Pericardium fibroblast (primary cell): ENCODE results near the gene TFPI2. TPM values are rescaled to one million over a fixed set of nuclear protein-coding genes. Genes with fewer than 3 reads are reported as not detected.

Experiments used
- total RNA-seq: library from RNA; depleted of rRNA; stranded (reverse); fragments of >200 nt; gene quantifications from 2 replicates; pipeline ENCODE4 v1.2.3, GENCODE V29; 2015

The TFPI2 gene
- total RNA-seq = 58.6 and 395 TPM in 2 replicates

GRCh38 chr7:93890464-93891068 is at the start of gene TFPI2:
TSS of gene TFPI2 (minus strand) at chr7:93890753. CDS start at chr7:93890678, 75 bp downstream.

GRCh38 chr7:93921607-93922566 is 31.3 kb upstream of the TFPI2 start, which contains the start of gene GNG11:
TSS of gene GNG11 (plus strand) at chr7:93921735. CDS start at chr7:93922138, 403 bp downstream.

GRCh38 chr7:93906267-93906666 is 15.7 kb upstream of the TFPI2 start, which contains the start of gene GNGT1:
TSS of gene GNGT1 (plus strand) at chr7:93906567. CDS start at chr7:93906747, 180 bp downstream.

Other genes starting within 250 kb of the TFPI2 start
- gene GNGT1, start 15.8 kb upstream of the TFPI2 start, total RNA-seq = not detected in 2 replicates
- 68.2 and 98.4 TPM in 2 replicates for gene GNG11, start 31.0 kb upstream of the TFPI2 start, total RNA-seq
- 22.3 and 43.3 TPM in 2 replicates for gene BET1, start 113.6 kb upstream of the TFPI2 start, total RNA-seq